HG03457 (cell line): ENCODE results near the gene MBP.
A peak's percentile ranks its signal among the peaks of the same experiment; 100 is the strongest.

ENCODE experiments used
- ATAC-seq: cut with Tn5 transposase; IDR thresholded peaks from one replicate; pipeline ENCODE4 v1.9.1; 2021; ENCODE audit warnings: moderate number of reproducible peaks; ENCODE audit not compliant: unreplicated experiment

MBP gene

DNA sequence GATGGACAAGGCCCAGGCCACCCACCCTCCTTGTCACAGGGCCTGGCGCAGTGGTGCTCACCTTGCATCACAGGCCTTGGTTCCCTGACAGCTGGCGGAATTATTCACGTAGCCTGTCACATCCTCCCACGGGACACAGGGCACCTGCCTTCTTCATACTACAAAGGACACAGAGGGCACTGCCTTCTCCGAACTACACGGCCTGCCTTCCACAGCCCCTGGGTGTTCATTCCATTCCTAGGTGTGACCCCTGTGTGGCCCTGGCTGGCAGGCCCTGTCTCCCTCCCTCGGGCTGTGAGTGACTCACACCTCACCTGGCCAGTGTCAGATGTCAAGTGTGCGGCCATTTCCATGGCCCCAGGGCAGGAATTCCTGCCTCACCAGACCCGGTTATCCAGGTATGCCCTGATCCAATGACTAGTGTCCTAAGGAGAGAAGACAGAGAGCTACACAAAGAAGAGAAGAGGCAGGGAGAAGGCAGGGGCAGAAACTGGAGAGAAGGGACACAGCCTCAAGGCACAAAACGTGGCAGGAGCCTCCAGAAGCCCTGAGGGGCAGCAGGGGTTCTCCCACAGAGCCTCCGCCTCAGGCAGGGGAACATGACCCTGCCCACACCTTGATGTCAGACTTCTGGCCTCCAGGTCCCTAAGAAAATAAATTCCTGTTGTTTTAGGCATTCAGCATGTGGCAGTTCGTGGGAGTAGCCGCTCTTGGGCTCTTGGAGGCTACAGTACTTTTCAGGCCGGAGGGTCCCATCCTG, 43.4 kb downstream of the MBP start:
- no peak for ATAC-seq

DNA sequence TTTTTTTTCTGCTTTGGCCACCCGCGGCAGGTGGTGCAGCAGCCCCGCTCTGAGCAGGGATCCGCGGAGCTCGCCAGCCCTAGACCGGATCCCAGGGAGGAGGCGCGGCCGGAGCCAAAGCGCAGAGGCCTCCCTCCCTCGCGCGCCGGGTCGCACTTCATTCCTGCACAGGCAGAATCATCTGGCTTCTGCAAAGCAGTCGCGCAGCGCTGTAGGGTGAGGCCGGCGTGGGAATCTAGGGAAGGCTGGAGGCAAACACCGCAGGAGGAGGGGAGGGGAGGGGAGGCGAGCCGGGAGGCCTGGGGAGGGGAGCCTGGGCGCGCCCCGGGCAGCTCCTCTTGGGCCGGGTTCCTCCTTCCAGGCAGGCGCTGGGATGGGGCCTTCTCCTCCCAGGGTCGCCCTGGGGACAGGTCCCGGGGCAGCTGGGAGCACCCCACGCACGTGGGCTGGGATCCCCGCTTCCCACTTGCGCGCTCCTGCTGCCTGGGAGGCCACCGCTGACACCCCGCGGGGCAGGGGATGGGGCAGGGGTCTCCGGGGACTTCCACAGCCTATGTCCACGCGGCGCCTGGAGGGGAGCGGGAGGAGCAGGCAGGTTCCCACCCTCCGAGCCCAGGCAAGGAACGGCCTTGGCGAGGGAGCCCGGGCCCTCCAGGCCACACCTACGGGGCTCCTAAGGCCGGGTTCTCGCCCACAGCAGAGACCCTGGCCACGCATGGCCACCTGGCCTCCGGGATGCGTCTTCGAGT, 45.0 kb downstream of the MBP start:
- no peak for ATAC-seq

DNA sequence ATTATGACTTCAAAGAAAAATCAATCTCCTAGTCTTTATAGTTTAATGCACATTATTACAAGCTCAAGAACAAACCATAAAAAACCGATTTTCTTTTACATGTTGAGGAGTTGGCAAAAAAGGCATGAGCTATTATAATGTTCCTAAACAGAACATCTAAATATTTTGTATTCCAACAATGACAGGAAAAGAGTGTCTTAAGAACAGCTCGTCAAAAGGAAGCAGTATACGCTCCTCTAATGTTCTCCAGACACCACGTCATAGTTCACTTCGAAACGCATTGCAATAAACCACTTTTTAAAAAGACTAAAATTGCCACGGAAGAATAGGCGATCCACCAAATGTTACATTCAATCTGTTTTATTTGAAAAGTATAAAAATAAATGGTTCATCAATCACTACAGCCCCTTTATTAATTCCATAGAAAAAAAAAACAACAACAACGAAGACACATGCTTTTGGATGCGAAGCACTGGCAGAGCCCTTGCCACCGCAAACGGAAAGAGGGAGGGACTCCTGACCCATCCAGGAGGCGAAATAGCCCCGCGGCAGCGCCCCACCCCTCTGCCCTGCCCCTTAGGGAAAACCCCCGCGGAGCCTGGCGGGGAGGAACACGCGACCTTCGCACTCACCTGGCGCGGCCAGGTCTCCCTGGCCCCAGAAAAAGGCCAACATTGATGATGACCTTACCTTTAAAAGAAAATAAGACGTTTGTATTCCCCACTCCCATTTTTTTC, 45.8 kb downstream of the MBP start:
- no peak for ATAC-seq

DNA sequence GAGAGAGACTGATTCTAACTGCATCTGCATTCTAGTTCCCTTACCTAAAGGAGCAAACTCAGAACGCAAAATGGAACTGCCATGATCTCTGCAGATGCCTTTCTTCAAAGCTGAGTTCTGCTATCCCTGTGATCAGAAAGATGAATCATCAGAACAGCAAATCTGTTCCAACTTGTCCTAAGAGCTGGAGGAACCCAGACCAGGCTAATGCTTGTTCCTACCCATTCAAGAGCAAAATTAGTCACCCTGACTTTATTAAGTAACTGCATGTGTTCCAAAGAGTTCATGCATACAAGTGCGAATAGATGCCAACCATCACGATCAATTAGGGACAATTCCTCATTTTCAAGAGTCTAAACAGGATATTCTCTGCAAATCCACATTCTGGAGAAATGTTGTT, 46.5 kb downstream of the MBP start:
- no peak for ATAC-seq

DNA sequence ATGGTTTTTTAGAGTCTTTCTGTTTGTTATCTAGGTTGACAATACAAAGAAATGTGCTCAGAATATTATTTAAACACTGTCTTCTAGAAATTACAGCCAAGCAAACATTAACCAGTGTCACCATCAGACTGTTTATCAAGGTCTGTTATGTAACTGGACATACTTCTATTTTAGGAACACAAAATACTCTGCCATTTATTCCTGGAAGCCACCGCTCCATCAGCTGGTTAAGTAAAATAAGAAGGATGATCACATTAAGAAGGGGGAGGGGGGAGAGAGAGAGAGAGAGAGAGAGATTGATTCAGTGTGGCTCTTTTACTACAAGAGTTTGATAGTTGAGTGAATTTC, 47.9 kb downstream of the MBP start:
- ATAC-seq: no peak

DNA sequence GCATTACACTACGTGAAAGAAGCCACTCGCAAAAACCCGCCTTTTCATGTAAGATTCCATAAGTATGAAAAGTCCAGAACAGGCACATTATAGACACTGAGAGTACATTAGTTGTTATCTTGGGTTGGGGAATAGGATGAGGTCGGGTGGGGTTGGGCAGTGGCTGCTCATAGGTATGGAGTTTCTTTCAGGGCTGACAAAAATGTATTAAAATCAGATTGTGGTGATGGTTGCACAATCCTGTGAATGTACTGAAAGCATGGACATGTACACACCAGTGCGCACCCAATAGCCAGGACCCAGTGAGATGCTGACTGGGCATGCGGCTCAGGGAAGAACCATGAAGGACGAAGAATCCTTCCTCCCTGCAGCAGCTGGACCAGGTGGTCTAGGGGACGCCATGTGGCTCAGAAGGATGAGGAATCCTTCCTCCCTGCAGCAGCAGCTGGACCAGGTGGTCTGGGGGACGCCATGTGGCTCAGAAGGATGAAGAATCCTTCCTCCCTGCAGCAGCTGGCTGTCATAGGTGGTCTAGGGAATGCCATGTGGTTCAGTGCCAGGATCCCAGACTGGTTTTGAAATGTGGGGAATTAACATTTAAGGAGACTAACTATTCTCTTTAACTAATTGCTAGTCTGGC, 50.1 kb downstream of the MBP start:
- no peak for ATAC-seq

DNA sequence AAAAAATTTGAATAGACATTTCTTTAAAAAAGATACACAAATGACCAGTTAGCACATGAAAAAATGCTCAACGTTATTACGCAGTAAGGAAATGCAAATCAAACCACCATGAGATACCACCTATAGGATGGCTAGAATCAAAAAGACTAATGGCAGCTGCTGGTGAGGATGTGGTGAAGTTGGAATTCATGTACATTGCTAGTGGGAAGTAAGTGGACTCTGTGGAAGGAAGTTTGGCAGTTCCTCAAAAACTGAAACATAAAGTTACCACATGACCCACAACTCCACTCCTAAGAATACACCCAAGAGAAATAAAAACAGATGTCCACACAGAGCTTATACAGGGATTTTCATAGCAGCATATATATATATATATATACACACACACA, 51.2 kb downstream of the MBP start:
- ATAC-seq: no peak

DNA sequence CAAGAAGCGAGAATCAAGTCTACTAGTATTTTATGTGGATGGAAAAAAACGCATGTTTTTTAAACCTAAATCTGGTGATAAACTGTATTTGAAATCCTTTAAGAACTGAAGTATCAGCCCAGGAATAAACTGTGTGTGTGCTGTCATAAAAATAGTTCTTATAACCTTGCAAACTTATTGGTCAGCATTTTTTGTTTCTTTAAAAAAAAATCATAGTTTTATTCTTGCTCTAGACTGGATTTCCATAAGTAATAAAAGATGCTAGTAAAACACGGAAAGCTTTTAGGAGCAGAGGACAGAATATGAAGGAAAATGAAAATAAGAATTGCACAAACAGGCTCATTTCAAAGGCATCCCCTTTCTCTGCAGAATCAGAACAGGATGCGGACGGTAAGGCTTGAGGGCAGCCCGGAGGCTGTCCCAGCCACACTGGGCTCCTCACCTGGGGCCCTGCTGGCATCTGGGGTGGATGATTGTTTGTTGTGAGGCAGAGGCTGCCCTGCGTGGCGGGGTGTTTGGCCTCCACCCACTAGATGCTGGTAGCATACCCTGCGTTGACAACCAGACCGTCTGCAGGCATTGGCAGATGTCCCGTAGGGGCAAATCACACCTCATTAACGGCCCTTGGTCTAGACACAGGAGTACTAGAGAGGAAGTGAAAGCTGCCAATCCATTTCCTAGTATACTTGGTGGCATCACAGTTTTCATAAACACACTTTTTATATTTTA, 52.5 kb downstream of the MBP start:
- ATAC-seq: peak; percentile 74

DNA sequence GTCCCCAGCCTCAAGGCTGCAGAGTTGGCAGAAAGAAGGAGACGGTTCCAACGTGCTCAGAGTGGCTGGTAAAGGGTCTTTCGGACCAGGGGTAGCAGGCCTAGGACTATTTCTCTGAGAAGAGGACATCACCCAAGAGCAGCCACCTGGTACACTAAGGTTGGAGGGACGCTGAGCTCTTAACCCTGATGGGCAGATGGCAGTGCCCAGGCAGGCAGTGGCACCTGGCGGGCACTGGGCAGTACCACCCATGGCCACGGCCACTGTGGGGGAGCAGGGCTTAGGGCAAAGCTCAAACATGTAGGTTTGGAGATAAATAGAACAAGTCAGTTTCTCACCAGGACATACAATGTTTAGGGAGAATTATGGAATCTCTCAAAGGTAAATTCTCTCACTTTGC, 53.5 kb downstream of the MBP start:
- ATAC-seq: no peak

DNA sequence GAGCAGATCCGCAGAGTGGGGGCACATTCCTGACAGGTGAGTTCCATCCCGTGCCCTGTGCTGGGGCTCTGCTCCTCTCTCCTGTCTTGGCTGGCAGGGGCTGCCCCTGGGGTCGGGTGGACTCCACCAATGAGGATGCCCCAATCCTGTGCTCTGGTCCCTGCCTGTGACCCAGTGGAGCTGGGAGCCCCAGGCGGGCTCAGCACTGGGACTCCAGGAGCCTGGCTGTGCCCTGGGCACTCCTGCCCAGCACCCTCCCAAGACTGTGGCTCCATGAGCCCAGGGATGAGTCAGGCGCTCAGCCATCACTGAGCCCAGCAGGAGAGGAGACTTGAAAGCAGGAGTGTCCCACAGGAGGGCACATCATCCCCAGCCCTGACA, 53.9 kb downstream of the MBP start:
- ATAC-seq: no peak

DNA sequence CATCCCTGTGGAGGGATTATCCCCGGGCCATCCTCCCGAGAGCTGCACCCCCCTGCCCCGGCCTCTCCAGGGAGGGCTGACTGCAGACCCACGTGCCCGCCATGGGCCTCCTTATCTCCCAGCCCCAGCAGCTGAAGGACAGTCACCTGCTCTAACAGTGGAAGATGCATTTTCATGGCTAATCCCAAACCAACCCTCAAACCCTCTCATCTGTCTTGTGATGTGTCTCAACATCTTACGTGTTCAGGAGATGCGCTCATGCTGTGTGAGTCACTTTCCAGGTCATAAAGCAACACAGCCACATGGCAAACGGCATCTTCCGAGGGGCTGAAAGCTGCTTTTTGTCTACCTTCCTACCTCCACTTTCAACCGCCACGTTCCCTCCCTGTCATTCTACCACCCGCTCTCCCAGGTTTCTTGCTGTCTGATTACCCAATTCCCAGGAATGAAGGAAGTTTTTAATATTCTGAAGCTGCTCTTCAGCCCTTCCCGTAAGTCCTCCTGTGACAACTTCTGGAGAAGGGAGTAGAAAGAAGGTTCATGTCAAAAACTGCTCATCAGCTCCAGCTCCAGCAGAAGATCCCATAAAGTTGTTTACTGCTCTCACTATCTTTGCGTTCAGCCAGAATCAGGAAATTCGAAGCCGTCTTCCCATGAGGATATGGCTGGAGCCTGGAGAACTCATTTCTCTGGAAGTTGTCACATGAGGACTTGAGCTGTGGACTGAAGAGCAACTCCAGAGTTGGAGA, 54.5 kb downstream of the MBP start:
- ATAC-seq: no peak

DNA sequence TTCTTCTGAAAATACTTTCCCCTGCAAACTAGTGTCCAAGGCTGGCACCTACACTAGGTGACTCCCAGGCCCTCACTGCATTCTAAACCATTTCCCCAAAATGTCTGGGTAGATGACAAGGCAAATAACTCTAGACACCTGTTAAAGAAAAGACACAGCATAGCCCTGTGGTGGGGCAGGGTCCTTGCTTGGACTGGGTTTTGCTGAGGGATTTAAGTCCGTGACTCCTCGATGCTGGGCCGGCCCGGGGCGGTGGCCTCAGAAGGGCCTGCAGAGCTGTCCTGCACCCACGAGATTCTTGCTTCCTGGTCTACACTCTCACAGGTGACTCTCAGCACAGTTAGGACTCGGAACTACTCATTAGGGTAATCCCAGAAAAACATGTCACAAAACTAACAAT, 55.2 kb downstream of the MBP start:
- no peak for ATAC-seq

DNA sequence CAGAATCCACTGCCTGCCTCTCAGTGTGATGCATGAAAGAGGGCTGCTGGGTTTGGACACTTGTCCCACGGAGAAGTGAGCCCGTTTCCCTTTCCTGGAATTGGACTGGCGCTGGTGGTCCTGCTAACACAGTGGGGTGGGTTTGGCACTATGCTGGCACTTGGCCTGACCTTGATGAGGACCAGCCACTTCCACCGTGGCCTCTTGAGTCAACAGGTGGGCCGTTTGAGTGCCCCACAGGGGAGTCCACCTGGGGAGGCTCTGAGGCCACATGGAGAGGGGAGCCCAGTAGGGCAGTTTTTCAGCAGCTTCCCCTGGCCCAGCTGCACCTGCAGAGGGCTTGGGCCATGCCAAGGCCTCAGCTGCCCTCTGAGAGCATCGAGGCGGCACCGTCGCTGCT, 56.5 kb downstream of the MBP start:
- no peak for ATAC-seq

DNA sequence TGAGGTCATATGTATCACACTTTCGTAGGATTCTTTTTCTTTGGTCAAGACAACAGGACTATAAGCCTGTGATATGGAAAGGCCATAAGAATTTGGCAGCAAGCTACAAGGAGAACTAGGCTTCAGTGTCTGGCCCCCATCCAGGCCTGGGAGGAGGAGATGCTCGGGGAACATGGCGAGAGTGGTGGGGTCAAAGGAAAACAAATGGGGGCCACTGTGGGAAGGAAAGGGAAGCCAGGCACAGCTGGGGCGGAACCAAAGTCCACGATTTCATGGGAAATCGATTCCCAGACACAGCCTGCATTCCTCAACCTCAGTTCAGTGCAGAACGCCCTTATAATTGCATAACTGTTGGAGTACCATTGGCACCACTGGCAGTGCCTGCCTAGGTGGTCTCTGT, 58.2 kb downstream of the MBP start:
- ATAC-seq: no peak

DNA sequence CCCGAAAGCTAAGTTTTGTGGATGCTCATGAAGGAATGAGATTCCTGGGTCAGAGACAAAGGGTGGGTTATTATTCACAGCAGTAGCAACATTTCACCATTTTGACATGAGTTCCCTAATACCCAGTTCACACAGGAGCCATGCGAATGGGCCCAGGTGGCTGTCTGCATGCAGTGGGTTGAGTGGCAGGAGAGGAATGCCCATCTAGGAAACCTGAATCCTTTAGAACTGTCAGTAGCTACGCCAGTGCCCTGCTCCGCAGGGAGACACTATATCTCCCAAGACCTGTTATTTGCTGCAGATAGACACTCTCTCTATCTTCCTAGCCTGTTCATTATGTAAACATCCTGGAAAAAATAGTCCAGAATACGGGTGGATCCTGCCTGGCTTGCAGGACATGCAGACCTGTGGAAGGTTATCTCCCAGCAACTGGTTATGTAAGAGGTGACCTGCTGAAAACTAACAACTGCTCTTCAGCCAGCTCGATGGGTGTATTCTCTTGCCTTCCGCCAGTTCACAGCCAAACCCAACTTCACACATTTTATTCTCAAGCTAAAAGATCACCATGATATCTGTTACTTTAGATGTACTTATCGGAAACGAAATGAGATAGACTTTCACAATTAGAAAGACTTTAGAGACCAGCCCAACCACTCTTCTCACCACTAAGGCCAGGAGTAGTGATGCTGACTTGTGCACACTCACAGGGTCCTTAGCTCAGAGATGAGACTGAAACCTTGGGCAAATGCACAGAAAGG, 59.1 kb downstream of the MBP start:
- ATAC-seq: no peak

DNA sequence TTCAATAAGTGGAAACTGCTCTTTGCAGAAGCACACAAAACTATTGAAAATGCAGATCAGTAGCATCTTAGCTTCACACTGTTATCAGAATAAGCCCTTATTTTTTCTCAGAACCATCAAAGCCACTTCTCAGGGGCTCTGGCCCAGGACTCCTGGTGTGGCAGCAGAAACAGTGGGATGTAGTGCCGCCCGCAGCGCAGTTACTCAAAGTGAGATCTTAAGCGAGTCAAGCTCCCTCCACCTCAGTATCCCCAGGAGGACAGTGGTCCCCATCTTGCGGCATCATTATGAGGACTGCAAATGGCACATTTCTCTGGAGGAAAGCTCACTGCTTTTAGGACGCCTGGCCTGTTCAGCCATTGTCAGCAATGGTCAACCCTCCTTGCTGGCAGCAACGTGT, 60.0 kb downstream of the MBP start:
- no peak for ATAC-seq

DNA sequence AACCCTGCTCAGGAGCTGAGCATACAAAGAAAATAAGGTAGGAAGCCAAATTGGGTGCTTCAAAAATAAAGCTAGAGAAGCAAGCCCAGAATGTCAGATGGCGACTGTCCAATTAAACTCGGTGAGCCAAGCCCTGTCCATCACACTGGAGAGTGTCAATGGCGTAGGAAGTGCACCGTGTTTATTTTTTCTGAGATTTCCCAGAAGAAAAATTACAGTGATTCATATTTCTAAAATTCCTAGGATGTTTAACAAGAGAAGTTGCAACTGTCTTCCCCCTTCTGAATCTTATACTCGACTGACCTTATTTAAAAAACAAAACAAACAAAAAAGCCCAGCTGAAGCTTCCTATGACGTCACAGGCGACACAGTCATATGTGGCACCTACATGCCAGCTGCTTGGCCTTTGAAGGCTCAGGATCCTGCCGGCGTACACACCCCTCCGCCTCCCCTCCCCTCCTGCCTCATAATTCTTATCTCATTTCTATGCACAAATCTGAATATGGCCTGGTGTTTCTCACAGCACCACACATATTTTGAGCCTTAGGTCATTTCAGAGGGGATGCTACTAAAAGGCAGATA, 60.8 kb downstream of the MBP start:
- no peak for ATAC-seq

DNA sequence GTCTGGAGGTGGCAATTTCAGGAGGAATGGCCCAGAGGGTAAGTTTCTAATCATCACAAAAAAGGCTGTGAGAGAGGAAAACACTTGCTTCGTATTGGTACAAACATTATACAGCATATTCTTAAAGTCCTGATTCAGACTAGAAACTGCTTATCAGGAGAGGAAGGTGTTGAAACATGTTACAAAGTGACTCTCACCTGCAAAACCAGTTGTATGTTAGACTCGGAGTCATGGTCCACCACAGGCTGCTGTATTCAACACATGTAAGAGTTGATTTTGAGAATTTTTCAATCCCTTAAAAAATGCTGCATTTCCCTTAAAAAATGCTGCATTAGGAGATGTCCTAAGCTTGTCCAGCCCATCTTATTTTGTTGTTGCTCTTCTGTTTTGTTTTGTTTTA, 61.5 kb downstream of the MBP start:
- ATAC-seq: no peak

DNA sequence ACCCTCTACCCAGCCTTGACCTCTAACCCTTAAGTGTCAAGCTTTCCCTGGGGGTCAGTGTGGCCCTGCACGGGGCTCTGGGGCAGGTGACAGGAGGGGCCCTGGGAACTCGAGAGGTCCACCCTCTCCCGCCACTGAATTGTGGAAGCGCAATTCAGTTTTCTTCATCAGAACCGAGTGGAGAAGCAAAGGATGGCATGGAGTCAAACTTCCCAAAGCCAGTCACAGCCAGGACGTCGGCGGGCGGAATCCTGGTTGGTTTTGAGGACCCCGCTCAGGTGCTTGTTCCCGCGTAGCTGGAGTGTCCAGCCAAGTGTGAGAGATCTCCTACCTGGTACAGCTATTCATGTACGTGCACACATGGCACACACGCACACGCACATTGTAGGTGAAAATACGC, 62.0 kb downstream of the MBP start:
- ATAC-seq: no peak
